ENCODE results near the gene SHISA9. TPM values are rescaled to one million over a fixed set of nuclear protein-coding genes. Genes with fewer than 3 reads are reported as not detected.

SHISA9 gene
- total RNA-seq, 3 donors from 2014 or later (not counting 1 experiment from before 2014, with no cell fraction given): 0.05 TPM; not detected in 2

GRCh38 chr16:13070268-13070667 is 168.9 kb downstream of the SHISA9 start:
- 15% methylated on average over 9 of the region's 9 CpGs for WGBS (ENCODE audit: insufficient coverage)
- DNase-seq (no peak), ATAC-seq (no peak)
- H3K36me3 Mint-ChIP-seq: no peaks in the 10 kb centered on the region
- H3K4me3 Mint-ChIP-seq: no peak overlapping the region
- H3K27me3 Mint-ChIP-seq (ENCODE audit: low read depth in 2 of 2): peaks cover 0 to 2% of the 10 kb centered on the region in 2 donors
- intact Hi-C loops (cut with micrococcal nuclease): no loop called here
- H3K36me3 ChIP-seq (ENCODE audit: control insufficient read depth, insufficient read depth, low read length): no peaks in the 10 kb centered on the region
- no peak overlapping the region for H3K27ac Mint-ChIP-seq
- TF ChIP-seq, protein P1, sequence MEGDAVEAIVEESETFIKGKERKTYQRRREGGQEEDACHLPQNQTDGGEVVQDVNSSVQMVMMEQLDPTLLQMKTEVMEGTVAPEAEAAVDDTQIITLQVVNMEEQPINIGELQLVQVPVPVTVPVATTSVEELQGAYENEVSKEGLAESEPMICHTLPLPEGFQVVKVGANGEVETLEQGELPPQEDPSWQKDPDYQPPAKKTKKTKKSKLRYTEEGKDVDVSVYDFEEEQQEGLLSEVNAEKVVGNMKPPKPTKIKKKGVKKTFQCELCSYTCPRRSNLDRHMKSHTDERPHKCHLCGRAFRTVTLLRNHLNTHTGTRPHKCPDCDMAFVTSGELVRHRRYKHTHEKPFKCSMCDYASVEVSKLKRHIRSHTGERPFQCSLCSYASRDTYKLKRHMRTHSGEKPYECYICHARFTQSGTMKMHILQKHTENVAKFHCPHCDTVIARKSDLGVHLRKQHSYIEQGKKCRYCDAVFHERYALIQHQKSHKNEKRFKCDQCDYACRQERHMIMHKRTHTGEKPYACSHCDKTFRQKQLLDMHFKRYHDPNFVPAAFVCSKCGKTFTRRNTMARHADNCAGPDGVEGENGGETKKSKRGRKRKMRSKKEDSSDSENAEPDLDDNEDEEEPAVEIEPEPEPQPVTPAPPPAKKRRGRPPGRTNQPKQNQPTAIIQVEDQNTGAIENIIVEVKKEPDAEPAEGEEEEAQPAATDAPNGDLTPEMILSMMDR (IDR thresholded peaks at IDR 0.05): no peak
- H3K9me3 ChIP-seq (ENCODE audit: control insufficient read depth, insufficient read depth, low read length): no peaks in the 10 kb centered on the region
- no peak overlapping the region for H3K27ac ChIP-seq (ENCODE audit: low read length)
- H3K4me1 ChIP-seq (ENCODE audit: control insufficient read depth, insufficient read depth, low read length): no peaks in the 10 kb centered on the region
- no peaks in the 10 kb centered on the region for H3K4me1 Mint-ChIP-seq
- H3K9me3 Mint-ChIP-seq: peaks cover 5% of the 10 kb centered on the region in 2 donors
- H3K27me3 ChIP-seq (ENCODE audit: control insufficient read depth, insufficient read depth, low read length): no peaks in the 10 kb centered on the region
- no peak overlapping the region for H3K4me3 ChIP-seq (ENCODE audit: low read length)

DNA sequence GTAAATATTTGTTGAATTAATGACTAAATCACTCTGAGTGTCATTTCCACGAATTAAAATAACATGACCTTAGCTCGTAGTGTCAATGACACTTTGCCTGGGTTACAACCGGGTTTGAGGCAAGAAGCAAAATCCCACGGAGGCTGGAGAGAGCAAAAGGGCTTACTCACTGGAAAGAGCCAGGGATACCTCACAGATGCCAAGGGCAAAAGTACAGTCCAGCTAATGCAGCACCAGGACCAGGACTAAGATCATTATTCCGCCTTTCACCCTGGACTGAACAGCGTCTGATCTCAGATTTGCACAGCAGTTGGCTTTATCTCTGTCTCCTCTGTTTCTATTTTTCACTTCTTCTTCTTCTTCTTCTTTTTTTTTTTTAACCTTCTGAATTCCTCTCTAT is 175.5 kb downstream of the SHISA9 start:
- no peaks in the 10 kb centered on the region for H3K4me1 ChIP-seq (ENCODE audit: control insufficient read depth, insufficient read depth, low read length)
- 85% methylated on average over 6 of the region's 6 CpGs for WGBS (ENCODE audit: insufficient coverage)
- no peaks in the 10 kb centered on the region for H3K9me3 ChIP-seq (ENCODE audit: control insufficient read depth, insufficient read depth, low read length)
- no peaks in the 10 kb centered on the region for H3K4me1 Mint-ChIP-seq
- no peaks in the 10 kb centered on the region for H3K27me3 ChIP-seq (ENCODE audit: control insufficient read depth, insufficient read depth, low read length)
- no peak for DNase-seq
- H3K27ac ChIP-seq (ENCODE audit: low read length): no peak overlapping the region
- ATAC-seq: no peak
- TF ChIP-seq, protein P1 (IDR thresholded peaks at IDR 0.05): no peak
- H3K9me3 Mint-ChIP-seq: peaks cover 0 to 4% of the 10 kb centered on the region in 2 donors
- intact Hi-C loops (cut with micrococcal nuclease): no loop called here
- H3K4me3 ChIP-seq (ENCODE audit: low read length): no peak overlapping the region
- H3K4me3 Mint-ChIP-seq: no peak overlapping the region
- H3K27ac Mint-ChIP-seq: no peak overlapping the region
- no peaks in the 10 kb centered on the region for H3K27me3 Mint-ChIP-seq (ENCODE audit: low read depth in 2 of 2)
- no peaks in the 10 kb centered on the region for H3K36me3 Mint-ChIP-seq
- H3K36me3 ChIP-seq (ENCODE audit: control insufficient read depth, insufficient read depth, low read length): no peaks in the 10 kb centered on the region

- Mint-ChIP-seq H3K4me3 (no peak overlapping the region), H3K27me3 (ENCODE audit: low read depth in 2 of 2) (no peaks in the 10 kb centered on the region), H3K36me3 (no peaks in the 10 kb centered on the region), H3K4me1 (no peaks in the 10 kb centered on the region), H3K9me3 (peaks cover 0 to 4% of the 10 kb centered on the region in 2 donors), H3K27ac (no peak overlapping the region)
- ATAC-seq: no peak
- no peak overlapping the region for H3K4me3 ChIP-seq (ENCODE audit: low read length)
- intact Hi-C loops (cut with micrococcal nuclease): no loop called here
- no peaks in the 10 kb centered on the region for H3K36me3 ChIP-seq (ENCODE audit: control insufficient read depth, insufficient read depth, low read length)
- no peak overlapping the region for H3K27ac ChIP-seq (ENCODE audit: low read length)
- TF ChIP-seq, protein P1 (IDR thresholded peaks at IDR 0.05): no peak
- no peaks in the 10 kb centered on the region for H3K27me3 ChIP-seq (ENCODE audit: control insufficient read depth, insufficient read depth, low read length)
- DNase-seq: no peak
- H3K4me1 ChIP-seq (ENCODE audit: control insufficient read depth, insufficient read depth, low read length): no peaks in the 10 kb centered on the region
- WGBS (ENCODE audit: insufficient coverage): 50% methylated on average over 1 of the region's 1 CpG
- H3K9me3 ChIP-seq (ENCODE audit: control insufficient read depth, insufficient read depth, low read length): no peaks in the 10 kb centered on the region
Observed at GRCh38 chr16:13077816-13078215, 176.4 kb downstream of the SHISA9 start.

- H3K9me3 ChIP-seq (ENCODE audit: control insufficient read depth, insufficient read depth, low read length): peaks cover 3% of the 10 kb centered on the region
- H3K27ac Mint-ChIP-seq: no peak overlapping the region
- no peak overlapping the region for H3K27ac ChIP-seq (ENCODE audit: low read length)
- no peak for DNase-seq
- no peaks in the 10 kb centered on the region for H3K36me3 Mint-ChIP-seq
- intact Hi-C loops (cut with micrococcal nuclease): no loop called here
- H3K9me3 Mint-ChIP-seq: peaks cover 2 to 7% of the 10 kb centered on the region in 2 donors
- ATAC-seq: no peak
- H3K4me1 Mint-ChIP-seq: no peaks in the 10 kb centered on the region
- WGBS (ENCODE audit: insufficient coverage): no CpG with 5 or more reads among the region's 3 CpGs
- H3K36me3 ChIP-seq (ENCODE audit: control insufficient read depth, insufficient read depth, low read length): no peaks in the 10 kb centered on the region
- no peaks in the 10 kb centered on the region for H3K4me1 ChIP-seq (ENCODE audit: control insufficient read depth, insufficient read depth, low read length)
- no peaks in the 10 kb centered on the region for H3K27me3 Mint-ChIP-seq (ENCODE audit: low read depth in 2 of 2)
- H3K4me3 Mint-ChIP-seq: no peak overlapping the region
- H3K4me3 ChIP-seq (ENCODE audit: low read length): no peak overlapping the region
- TF ChIP-seq, protein P1 (IDR thresholded peaks at IDR 0.05): no peak
- H3K27me3 ChIP-seq (ENCODE audit: control insufficient read depth, insufficient read depth, low read length): no peaks in the 10 kb centered on the region
Observed at GRCh38 chr16:13080531-13080930, 179.1 kb downstream of the SHISA9 start.
